ENCODE measurements around the gene MAML2.

MAML2 gene

GRCh38 chr11:96172604-96173003, 170.4 kb downstream of the MAML2 start:
- H3K27ac ChIP-seq: no peak overlapping the region
- TF ChIP-seq CTCF (IDR thresholded peaks at IDR 0.05) (no peak), ZFX (IDR thresholded peaks at IDR 0.05; ENCODE audit: borderline replicate concordance) (no peak)

- H3K27ac ChIP-seq: no peak overlapping the region
- TF ChIP-seq CTCF (IDR thresholded peaks at IDR 0.05) (no peak), ZFX (IDR thresholded peaks at IDR 0.05; ENCODE audit: borderline replicate concordance) (no peak)
Observed at GRCh38 chr11:96169250-96169649, 173.7 kb downstream of the MAML2 start.

- TF ChIP-seq CTCF (IDR thresholded peaks at IDR 0.05) (no peak), ZFX (IDR thresholded peaks at IDR 0.05; ENCODE audit: borderline replicate concordance) (no peak)
- no peak overlapping the region for H3K27ac ChIP-seq
Observed at GRCh38 chr11:96168623-96169022, 174.4 kb downstream of the MAML2 start.

GRCh38 chr11:96167787-96168186, 175.2 kb downstream of the MAML2 start:
- H3K27ac ChIP-seq: no peak overlapping the region
- no peak for TF ChIP-seq CTCF (IDR thresholded peaks at IDR 0.05)
- TF ChIP-seq ZFX (IDR thresholded peaks at IDR 0.05; ENCODE audit: borderline replicate concordance): no peak

- TF ChIP-seq ZFX (IDR thresholded peaks at IDR 0.05; ENCODE audit: borderline replicate concordance) (no peak), CTCF (IDR thresholded peaks at IDR 0.05) (no peak)
- H3K27ac ChIP-seq: no peak overlapping the region
Observed at GRCh38 chr11:96167203-96167758, 175.7 kb downstream of the MAML2 start.

GRCh38 chr11:96162816-96163499, 180.0 kb downstream of the MAML2 start:
- H3K27ac ChIP-seq: no peak overlapping the region
- no peak for TF ChIP-seq CTCF (IDR thresholded peaks at IDR 0.05)
- no peak for TF ChIP-seq ZFX (IDR thresholded peaks at IDR 0.05; ENCODE audit: borderline replicate concordance)

- H3K27ac ChIP-seq: no peak overlapping the region
Observed at GRCh38 chr11:96161307-96162089, 181.5 kb downstream of the MAML2 start.

More at GRCh38 chr11:96161307-96162089, 181.5 kb downstream of the MAML2 start:
- TF ChIP-seq ZFX (IDR thresholded peaks at IDR 0.05; ENCODE audit: borderline replicate concordance): no peak
- no peak for TF ChIP-seq CTCF (IDR thresholded peaks at IDR 0.05)

Measured in 22Rv1 (cell line).